Type B pancreatic cell (in vitro differentiated cells): ENCODE data around the gene TRAK2. TPM values are rescaled to one million over a fixed set of nuclear protein-coding genes. Genes with fewer than 3 reads are reported as not detected.

Source experiments
- DNase-seq: peaks from one replicate; pipeline ENCODE4 v3.0.0; 2021; ENCODE audit warnings: mixed read lengths; ENCODE audit not compliant: unreplicated experiment; ENCODE audit errors: extremely low spot score
- H3K27ac Mint-ChIP-seq: 2 replicates; pipeline ENCODE4 v1.8.0; 2021; ENCODE audit warnings: mild to moderate bottlenecking, mixed read lengths
- H3K27me3 Mint-ChIP-seq: 2 replicates; pipeline ENCODE4 v1.8.0; 2021; ENCODE audit warnings: mixed read lengths
- H3K36me3 Mint-ChIP-seq: 2 replicates; pipeline ENCODE4 v1.8.0; 2021; ENCODE audit warnings: mixed read lengths
- H3K4me1 Mint-ChIP-seq: one replicate; pipeline ENCODE4 v1.8.0; 2021; ENCODE audit warnings: mixed read lengths; ENCODE audit not compliant: unreplicated experiment
- H3K4me3 Mint-ChIP-seq: 2 replicates; pipeline ENCODE4 v1.8.0; 2021; ENCODE audit warnings: mild to moderate bottlenecking, mixed read lengths
- H3K9me3 Mint-ChIP-seq: 2 replicates; pipeline ENCODE4 v1.8.0; 2021; ENCODE audit warnings: mixed read lengths
- CTCF ChIP-seq: fragments of 200-600 bp; sonication (generic); conservative IDR thresholded peaks from 2 replicates; pipeline ENCODE4 v1.5.0; 2021; ENCODE audit warnings: antibody characterized with exemption, mild to moderate bottlenecking
- total RNA-seq: library from RNA; stranded (reverse); gene quantifications from 2 replicates; pipeline ENCODE4 v1.2.1, GENCODE V29; 2021; ENCODE audit warnings: low replicate concordance

TRAK2 gene
- total RNA-seq, 1 donor from 2014 or later: 24.6 TPM

DNA sequence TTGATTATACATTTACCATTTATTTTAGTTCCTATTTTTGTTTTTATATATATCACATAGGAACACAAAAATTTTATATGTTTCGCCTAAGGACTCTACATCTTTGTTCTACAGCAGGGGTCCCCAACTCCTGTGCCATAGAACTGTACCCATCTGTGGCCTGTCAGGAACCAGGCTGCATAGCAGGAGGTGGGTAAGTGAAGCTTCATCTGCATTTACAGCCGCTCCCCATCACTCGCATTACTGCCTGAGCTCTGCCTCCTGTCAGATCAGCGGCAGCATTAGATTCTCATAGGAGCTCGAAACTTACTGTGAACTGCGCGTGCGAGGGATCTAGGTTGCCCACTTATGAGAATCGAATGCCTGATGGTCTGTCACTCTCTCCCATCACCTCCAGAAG, 25.3 kb downstream of the TRAK2 start:
- no peak for DNase-seq
- Mint-ChIP-seq H3K27ac (no peak overlapping the region), H3K4me1 (no peaks in the 10 kb centered on the region), H3K4me3 (no peak overlapping the region), H3K9me3 (peaks cover 7% of the 10 kb centered on the region), H3K27me3 (no peaks in the 10 kb centered on the region), H3K36me3 (peaks cover 9% of the 10 kb centered on the region)
- TF ChIP-seq CTCF: no peak

DNA sequence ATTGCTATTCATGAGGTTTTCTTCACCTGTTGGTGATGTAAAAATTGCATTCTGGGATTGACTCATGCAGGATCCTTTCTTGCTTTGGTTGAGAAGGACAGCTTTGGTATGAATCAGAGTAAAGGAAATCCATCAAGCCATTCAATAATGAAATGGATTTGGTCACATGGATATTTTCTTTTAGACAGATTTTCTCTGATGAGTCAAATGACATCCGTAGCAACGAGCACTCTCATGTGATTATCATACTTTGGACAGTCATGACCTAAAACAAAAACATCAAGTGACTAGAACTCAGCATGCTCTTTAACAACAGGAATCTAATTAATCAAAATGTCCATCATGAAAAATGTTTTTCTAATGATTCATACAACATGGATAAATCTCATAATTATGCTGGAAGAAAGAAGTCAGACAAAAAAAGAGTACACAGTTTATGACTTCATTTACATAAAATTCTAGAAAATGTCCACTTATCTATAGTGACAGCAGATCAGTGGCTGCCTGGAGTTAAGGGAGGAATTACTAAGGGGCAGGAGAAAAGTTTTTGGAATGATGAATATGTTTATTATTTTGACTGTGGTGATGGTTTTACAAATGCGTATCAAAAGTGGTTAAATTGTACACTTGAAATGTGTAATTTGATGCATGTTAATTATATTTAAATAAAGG, 30.7 kb downstream of the TRAK2 start:
- no peak for DNase-seq
- H3K4me1 Mint-ChIP-seq: no peaks in the 10 kb centered on the region
- H3K27me3 Mint-ChIP-seq: no peaks in the 10 kb centered on the region
- peak overlapping the region; percentile 71 for H3K27ac Mint-ChIP-seq
- no peak for TF ChIP-seq CTCF
- no peak overlapping the region for H3K4me3 Mint-ChIP-seq
- no peaks in the 10 kb centered on the region for H3K9me3 Mint-ChIP-seq
- H3K36me3 Mint-ChIP-seq: peaks cover 10% of the 10 kb centered on the region

GRCh38 chr2:201419986-201420385, 31.3 kb downstream of the TRAK2 start:
- no peak for DNase-seq

GRCh38 chr2:201419057-201419635, 32.1 kb downstream of the TRAK2 start:
- DNase-seq: no peak
- Mint-ChIP-seq H3K36me3 (peaks cover 10% of the 10 kb centered on the region), H3K27ac (peak overlapping the region; percentile 57), H3K4me1 (no peaks in the 10 kb centered on the region), H3K9me3 (no peaks in the 10 kb centered on the region), H3K27me3 (no peaks in the 10 kb centered on the region), H3K4me3 (no peak overlapping the region)
- TF ChIP-seq CTCF: no peak

More at GRCh38 chr2:201419986-201420385, 31.3 kb downstream of the TRAK2 start:
- H3K27ac Mint-ChIP-seq: peak overlapping the region; percentile 71
- H3K36me3 Mint-ChIP-seq: peaks cover 10% of the 10 kb centered on the region
- H3K27me3 Mint-ChIP-seq: no peaks in the 10 kb centered on the region
- no peaks in the 10 kb centered on the region for H3K4me1 Mint-ChIP-seq
- no peaks in the 10 kb centered on the region for H3K9me3 Mint-ChIP-seq
- no peak for TF ChIP-seq CTCF
- H3K4me3 Mint-ChIP-seq: no peak overlapping the region

GRCh38 chr2:201415149-201415548, 36.1 kb downstream of the TRAK2 start:
- peaks cover 20% of the 10 kb centered on the region for H3K36me3 Mint-ChIP-seq
- H3K27me3 Mint-ChIP-seq: no peaks in the 10 kb centered on the region
- no peak for TF ChIP-seq CTCF
- H3K9me3 Mint-ChIP-seq: no peaks in the 10 kb centered on the region
- H3K27ac Mint-ChIP-seq: no peak overlapping the region
- H3K4me3 Mint-ChIP-seq: no peak overlapping the region
- DNase-seq: no peak
- no peaks in the 10 kb centered on the region for H3K4me1 Mint-ChIP-seq
